Breast epithelium (tissue), 3 donors: ENCODE data around the gene PNPLA8.

ENCODE experiments used
- POLR2A ChIP-seq: fragments of 450-650 bp; IDR thresholded peaks from one replicate; pipeline ENCODE4 v1.6.1; 2016; ENCODE audit warnings: antibody characterized with exemption, mild to moderate bottlenecking, moderate library complexity
- TF ChIP-seq, protein P1 (sequence below), 3 donors: fragments of 450-650 bp; IDR thresholded peaks; one replicate each; pipeline ENCODE4 v1.5.1; 2016 to 2017; ENCODE audit warnings: antibody characterized with exemption in 3 of 3, mild to moderate bottlenecking in 3 of 3, moderate library complexity in 3 of 3

DNA sequence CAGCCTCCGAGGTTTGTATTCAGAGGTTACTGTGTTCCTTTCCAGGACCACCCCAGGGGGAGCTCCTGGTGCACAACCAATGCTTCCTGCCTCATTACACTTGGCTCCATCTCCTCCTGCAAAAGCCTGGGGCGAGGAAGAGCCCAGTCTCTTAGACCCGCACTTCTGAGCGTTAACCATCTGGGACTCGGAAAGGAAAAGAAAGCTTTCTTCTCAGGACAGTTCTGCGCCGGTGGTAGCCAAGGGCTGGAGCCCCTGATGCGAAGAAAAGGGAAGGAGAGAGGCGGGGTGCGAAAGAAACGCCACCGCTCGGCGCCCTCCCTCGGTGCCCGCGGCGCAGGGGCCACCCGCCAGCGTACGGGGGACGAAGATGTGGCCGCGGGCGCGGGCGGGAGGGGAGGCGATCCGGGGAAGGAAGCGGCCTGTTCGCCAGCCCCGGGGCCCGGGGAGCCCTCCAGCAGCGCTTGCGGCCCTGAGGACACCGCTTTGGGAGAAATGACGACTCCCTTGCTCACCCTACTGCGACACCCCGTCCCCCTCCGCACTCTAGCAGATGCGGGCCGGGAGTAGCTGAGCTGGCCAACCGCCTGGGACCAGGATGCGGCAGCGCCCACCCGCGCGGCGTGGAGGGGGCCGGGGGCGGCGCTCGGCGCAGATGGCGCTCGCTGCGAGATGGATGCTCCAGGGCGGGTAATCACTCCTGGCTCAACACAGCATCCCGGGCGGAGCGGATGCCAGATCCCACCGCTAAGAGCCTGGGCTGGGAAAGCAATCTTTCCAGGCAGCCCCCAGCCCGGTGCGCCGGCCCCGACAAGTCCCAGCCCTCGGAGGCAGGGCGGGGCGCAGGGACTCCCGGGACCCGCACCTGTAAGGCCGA is 71.0 kb downstream of the PNPLA8 start:
- TF ChIP-seq, protein P1, sequence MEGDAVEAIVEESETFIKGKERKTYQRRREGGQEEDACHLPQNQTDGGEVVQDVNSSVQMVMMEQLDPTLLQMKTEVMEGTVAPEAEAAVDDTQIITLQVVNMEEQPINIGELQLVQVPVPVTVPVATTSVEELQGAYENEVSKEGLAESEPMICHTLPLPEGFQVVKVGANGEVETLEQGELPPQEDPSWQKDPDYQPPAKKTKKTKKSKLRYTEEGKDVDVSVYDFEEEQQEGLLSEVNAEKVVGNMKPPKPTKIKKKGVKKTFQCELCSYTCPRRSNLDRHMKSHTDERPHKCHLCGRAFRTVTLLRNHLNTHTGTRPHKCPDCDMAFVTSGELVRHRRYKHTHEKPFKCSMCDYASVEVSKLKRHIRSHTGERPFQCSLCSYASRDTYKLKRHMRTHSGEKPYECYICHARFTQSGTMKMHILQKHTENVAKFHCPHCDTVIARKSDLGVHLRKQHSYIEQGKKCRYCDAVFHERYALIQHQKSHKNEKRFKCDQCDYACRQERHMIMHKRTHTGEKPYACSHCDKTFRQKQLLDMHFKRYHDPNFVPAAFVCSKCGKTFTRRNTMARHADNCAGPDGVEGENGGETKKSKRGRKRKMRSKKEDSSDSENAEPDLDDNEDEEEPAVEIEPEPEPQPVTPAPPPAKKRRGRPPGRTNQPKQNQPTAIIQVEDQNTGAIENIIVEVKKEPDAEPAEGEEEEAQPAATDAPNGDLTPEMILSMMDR (IDR thresholded peaks at IDR 0.05) = no peak
- TF ChIP-seq POLR2A = no peak
